Measurements from ENCODE around the gene TBKBP1.

Gene TBKBP1

DNA sequence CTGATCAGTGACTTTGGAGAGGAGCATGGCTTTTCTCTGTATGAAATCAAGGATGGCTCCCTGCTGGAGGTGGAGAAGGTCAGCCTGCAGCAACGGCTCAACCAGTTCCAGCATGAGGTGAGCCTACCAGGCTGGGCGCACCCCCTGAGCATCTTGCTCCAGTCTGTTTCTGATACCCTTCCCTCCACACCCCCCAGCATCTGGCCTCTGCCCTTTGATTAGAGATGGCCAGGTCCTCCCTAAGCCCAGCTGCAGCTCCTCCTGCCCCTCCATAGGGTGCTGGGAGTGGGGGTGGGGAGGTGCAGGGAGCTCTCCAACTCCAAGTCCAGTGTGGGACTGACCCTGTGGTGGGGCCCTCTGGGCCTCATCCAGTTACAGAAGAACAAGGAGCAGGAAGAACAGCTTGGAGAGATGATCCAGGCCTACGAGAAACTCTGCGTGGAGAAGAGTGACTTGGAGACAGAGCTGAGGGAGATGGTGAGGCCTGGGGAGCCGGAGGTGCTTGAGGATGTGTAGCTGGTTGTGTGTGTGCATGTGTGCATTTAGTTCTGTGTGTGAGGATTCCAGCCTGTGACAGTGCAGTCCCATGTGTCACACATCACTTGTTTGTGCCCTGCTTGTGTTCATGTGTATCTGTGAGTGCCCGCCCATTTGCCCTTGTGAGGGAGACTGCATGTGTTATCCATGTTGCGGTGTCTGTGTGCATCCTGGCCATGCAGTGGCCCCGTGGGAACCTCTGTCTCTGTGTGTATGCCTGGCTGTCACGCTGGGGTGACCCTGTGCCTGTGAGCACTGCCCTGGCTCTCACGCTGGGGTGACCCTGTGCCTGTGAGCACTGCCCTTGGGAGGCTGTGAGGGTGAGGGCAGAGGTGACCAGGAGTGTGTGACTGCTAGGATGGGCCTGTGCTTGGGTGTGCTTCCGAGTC is 3.0 kb downstream of the TBKBP1 start:
- TF ChIP-seq GABPA (IDR thresholded peaks at IDR 0.05; ENCODE audit: low read depth): no peak
- TF ChIP-seq, protein P1, sequence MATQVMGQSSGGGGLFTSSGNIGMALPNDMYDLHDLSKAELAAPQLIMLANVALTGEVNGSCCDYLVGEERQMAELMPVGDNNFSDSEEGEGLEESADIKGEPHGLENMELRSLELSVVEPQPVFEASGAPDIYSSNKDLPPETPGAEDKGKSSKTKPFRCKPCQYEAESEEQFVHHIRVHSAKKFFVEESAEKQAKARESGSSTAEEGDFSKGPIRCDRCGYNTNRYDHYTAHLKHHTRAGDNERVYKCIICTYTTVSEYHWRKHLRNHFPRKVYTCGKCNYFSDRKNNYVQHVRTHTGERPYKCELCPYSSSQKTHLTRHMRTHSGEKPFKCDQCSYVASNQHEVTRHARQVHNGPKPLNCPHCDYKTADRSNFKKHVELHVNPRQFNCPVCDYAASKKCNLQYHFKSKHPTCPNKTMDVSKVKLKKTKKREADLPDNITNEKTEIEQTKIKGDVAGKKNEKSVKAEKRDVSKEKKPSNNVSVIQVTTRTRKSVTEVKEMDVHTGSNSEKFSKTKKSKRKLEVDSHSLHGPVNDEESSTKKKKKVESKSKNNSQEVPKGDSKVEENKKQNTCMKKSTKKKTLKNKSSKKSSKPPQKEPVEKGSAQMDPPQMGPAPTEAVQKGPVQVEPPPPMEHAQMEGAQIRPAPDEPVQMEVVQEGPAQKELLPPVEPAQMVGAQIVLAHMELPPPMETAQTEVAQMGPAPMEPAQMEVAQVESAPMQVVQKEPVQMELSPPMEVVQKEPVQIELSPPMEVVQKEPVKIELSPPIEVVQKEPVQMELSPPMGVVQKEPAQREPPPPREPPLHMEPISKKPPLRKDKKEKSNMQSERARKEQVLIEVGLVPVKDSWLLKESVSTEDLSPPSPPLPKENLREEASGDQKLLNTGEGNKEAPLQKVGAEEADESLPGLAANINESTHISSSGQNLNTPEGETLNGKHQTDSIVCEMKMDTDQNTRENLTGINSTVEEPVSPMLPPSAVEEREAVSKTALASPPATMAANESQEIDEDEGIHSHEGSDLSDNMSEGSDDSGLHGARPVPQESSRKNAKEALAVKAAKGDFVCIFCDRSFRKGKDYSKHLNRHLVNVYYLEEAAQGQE (IDR thresholded peaks at IDR 0.05; ENCODE audit: insufficient replicate concordance, low read depth): no peak
- TF ChIP-seq, protein P2, sequence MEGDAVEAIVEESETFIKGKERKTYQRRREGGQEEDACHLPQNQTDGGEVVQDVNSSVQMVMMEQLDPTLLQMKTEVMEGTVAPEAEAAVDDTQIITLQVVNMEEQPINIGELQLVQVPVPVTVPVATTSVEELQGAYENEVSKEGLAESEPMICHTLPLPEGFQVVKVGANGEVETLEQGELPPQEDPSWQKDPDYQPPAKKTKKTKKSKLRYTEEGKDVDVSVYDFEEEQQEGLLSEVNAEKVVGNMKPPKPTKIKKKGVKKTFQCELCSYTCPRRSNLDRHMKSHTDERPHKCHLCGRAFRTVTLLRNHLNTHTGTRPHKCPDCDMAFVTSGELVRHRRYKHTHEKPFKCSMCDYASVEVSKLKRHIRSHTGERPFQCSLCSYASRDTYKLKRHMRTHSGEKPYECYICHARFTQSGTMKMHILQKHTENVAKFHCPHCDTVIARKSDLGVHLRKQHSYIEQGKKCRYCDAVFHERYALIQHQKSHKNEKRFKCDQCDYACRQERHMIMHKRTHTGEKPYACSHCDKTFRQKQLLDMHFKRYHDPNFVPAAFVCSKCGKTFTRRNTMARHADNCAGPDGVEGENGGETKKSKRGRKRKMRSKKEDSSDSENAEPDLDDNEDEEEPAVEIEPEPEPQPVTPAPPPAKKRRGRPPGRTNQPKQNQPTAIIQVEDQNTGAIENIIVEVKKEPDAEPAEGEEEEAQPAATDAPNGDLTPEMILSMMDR (IDR thresholded peaks at IDR 0.05; ENCODE audit: insufficient read depth, low read length): no peak
- no peak for TF ChIP-seq POLR2AphosphoS5 (IDR thresholded peaks at IDR 0.05; ENCODE audit: low read depth)
- no peak for TF ChIP-seq SPI1 (IDR thresholded peaks at IDR 0.05; ENCODE audit: borderline replicate concordance, low read depth)
- H3K27me3 ChIP-seq (ENCODE audit: insufficient read depth, poor library complexity, severe bottlenecking): no peaks in the 10 kb centered on the region
- DNase-seq (ENCODE audit: low read depth in 1 of 2, low spot score in 1 of 2): no peak
- no peak overlapping the region for H3K4me3 ChIP-seq (replicated peaks; ENCODE audit: insufficient read depth, low read length)
- no peak overlapping the region for H3K27ac ChIP-seq (replicated peaks)

DNA sequence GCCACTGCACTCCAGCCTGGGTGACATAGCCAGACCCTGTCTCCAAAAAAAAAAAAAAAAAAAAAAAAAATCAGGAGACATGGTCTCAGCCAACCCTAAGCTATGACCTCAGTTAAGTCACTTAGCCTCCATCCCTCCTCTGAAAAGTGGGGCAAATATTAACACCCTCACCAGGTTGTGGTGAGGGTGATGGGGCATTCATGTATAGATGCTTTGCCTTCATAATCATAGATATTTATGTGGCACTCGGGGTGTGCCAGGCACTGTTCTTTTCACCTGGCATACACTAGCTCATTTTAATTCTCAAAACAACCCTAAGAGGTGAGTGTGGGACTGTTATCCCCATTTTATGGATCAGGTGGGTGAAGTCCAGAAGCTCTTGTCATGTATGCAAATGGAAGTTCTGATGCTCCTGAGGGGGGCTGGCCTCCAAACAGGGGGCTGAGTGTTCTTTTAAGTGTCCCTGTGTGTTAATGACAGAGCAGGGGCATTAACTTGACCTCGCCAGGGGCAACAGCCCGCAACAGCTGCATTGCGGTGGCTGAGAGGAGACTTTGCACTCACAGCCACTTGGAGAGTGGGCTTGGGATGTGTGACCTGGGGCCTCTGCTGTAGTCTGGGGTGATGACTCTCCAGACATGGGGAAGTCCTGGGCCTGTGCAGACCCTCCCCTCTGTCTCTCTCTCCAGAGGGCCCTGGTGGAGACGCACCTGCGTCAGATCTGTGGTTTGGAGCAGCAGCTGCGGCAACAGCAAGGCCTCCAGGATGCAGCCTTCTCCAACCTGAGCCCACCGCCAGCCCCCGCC is 4.1 kb downstream of the TBKBP1 start:
- no peaks in the 10 kb centered on the region for H3K27me3 ChIP-seq (ENCODE audit: insufficient read depth, poor library complexity, severe bottlenecking)
- TF ChIP-seq GABPA (IDR thresholded peaks at IDR 0.05; ENCODE audit: low read depth): no peak
- TF ChIP-seq SPI1 (IDR thresholded peaks at IDR 0.05; ENCODE audit: borderline replicate concordance, low read depth): no peak
- no peak for TF ChIP-seq POLR2AphosphoS5 (IDR thresholded peaks at IDR 0.05; ENCODE audit: low read depth)
- TF ChIP-seq, protein P2 (IDR thresholded peaks at IDR 0.05; ENCODE audit: insufficient read depth, low read length): no peak
- TF ChIP-seq, protein P1 (IDR thresholded peaks at IDR 0.05; ENCODE audit: insufficient replicate concordance, low read depth): no peak
- H3K27ac ChIP-seq (replicated peaks): no peak overlapping the region
- H3K4me3 ChIP-seq (replicated peaks; ENCODE audit: insufficient read depth, low read length): no peak overlapping the region
- no peak for DNase-seq (ENCODE audit: low read depth in 1 of 2, low spot score in 1 of 2)

DNA sequence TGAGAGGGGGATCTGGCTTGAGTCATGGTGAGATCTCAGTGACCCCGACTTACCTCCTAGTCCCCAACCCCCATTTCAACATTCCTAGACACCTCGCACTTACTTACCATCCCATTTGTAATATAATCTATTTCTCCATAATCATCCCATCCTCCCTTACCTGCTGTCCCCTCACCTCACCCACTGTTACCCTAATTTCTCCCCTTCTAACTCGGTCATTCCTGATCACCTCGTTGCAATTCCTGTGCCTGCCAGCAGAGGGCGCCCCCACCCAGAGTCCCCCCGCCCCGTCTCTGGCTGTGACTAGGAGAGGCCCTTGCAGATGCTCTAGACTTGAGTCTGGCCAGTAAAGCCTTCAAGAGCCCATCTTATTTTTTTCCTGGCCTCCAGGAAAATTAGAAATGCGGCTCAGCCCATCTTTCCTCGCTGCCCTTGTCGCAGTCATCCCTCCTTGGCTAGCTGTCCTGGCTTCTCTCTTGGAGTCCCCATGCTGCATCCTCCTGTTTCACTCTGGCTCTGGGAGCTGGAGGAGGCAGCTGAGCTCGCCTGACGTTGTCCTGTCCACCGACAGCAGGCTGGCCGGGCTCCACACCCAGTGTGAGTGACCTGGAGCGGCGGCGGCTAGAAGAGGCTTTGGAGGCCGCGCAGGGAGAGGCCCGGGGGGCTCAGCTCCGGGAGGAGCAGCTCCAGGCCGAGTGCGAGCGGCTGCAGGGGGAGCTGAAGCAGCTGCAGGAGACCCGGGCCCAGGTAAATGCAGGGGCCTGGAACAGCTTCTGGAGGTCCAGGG is 5.0 kb downstream of the TBKBP1 start:
- peak in 1 of 2 experiments; percentile 62 for DNase-seq (ENCODE audit: low read depth in 1 of 2, low spot score in 1 of 2)
- no peak overlapping the region for H3K4me3 ChIP-seq (replicated peaks; ENCODE audit: insufficient read depth, low read length)
- no peaks in the 10 kb centered on the region for H3K27me3 ChIP-seq (ENCODE audit: insufficient read depth, poor library complexity, severe bottlenecking)
- no peak for TF ChIP-seq SPI1 (IDR thresholded peaks at IDR 0.05; ENCODE audit: borderline replicate concordance, low read depth)
- TF ChIP-seq, protein P2 (IDR thresholded peaks at IDR 0.05; ENCODE audit: insufficient read depth, low read length): peak; percentile 78
- no peak overlapping the region for H3K27ac ChIP-seq (replicated peaks)

All from HL-60 (cell line).